ENCODE results near the gene PACRG. TPM values are rescaled to one million over a fixed set of nuclear protein-coding genes. Genes with fewer than 3 reads are reported as not detected.

PACRG gene
- total RNA-seq, 4 donors from 2014 or later = 1.5 to 10.4 (median 2.1) TPM

DNA sequence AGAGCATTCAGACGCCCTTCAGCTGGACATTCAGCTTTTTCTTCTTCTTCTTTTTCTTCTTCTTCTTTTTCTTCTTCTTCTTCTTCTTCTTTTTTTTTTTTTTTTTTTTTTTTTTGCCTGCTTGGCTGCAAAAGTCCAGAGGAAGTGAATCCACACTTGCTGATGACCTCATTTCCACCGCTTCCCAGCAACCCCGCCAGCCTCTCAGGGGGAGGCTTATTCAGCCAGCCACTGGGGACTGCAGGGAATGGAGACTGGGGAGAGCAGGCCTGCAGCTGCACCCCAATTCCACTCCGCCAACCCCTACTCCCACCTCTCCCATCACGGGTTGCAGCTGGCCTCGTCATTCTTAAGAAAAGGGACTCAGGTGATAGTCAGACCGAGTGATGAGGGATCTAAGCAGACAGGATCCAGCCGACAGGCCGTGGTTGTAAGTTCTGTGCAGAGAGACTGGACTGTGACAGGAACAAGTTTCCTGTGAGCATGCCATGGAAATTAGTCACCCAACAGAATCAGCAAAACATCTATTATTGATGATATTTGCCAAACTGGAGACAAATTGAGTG is 627.7 kb downstream of the PACRG start:
- H3K4me1 ChIP-seq = peaks cover 0 to 63% (median 22%) of the 10 kb centered on the region in 4 donors
- DNase-seq (ENCODE audit: low spot score in 2 of 2) = peak in 1 of 2 donors; percentile 27
- no peaks in the 10 kb centered on the region for H3K9me3 ChIP-seq
- H3K27ac ChIP-seq = peak overlapping the region; percentile 65 to 92 (median 80)
- no peaks in the 10 kb centered on the region for H3K36me3 ChIP-seq
- WGBS, 2 donors = 5 to 30% methylated on average over 9 of the region's 9 CpGs
- no peaks in the 10 kb centered on the region for H3K27me3 ChIP-seq
- H3K4me3 ChIP-seq = peak overlapping the region in 3 of 4 donors; percentile 6 to 27 (median 10)
- TF ChIP-seq EP300 (IDR thresholded peaks at IDR 0.05) (peak in 1 of 2 donors; percentile 40), POLR2A (IDR thresholded peaks at IDR 0.05) (peak in 1 of 2 donors; percentile 4)
- TF ChIP-seq, protein P1, sequence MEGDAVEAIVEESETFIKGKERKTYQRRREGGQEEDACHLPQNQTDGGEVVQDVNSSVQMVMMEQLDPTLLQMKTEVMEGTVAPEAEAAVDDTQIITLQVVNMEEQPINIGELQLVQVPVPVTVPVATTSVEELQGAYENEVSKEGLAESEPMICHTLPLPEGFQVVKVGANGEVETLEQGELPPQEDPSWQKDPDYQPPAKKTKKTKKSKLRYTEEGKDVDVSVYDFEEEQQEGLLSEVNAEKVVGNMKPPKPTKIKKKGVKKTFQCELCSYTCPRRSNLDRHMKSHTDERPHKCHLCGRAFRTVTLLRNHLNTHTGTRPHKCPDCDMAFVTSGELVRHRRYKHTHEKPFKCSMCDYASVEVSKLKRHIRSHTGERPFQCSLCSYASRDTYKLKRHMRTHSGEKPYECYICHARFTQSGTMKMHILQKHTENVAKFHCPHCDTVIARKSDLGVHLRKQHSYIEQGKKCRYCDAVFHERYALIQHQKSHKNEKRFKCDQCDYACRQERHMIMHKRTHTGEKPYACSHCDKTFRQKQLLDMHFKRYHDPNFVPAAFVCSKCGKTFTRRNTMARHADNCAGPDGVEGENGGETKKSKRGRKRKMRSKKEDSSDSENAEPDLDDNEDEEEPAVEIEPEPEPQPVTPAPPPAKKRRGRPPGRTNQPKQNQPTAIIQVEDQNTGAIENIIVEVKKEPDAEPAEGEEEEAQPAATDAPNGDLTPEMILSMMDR (IDR thresholded peaks at IDR 0.05) = no peak

DNA sequence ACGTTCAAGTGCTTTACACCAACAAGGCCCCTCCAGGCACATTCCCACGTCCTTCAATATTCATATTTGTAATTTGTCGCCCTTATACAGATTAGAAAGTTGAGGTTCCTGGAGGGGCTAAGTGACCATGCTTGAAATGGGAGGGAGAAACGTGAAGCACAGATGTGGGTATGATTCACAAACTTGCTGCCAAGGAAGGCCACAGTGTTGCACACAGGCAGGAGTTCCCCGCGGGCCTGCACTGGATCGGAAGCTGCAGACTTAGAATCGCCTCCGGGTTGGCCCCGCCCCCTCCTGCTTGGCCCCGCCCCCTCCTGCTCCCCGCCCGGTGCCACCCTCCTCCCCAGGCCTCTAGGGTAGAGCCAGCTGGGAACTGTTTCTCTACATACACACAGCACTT is 628.5 kb downstream of the PACRG start:
- H3K27ac ChIP-seq = peak overlapping the region; percentile 13 to 92 (median 80)
- no peak overlapping the region for H3K4me3 ChIP-seq
- 17 to 33% methylated on average over 11 to 13 of the region's 13 CpGs for WGBS, 2 donors
- no peaks in the 10 kb centered on the region for H3K27me3 ChIP-seq
- no peaks in the 10 kb centered on the region for H3K36me3 ChIP-seq
- TF ChIP-seq, protein P1 (IDR thresholded peaks at IDR 0.05) = no peak
- TF ChIP-seq POLR2A (IDR thresholded peaks at IDR 0.05) (peak in 1 of 2 donors; percentile 44), EP300 (IDR thresholded peaks at IDR 0.05) (peak in 1 of 2 donors; percentile 70)
- H3K9me3 ChIP-seq = no peaks in the 10 kb centered on the region
- peaks cover 0 to 55% (median 19%) of the 10 kb centered on the region in 4 donors for H3K4me1 ChIP-seq
- DNase-seq (ENCODE audit: low spot score in 2 of 2) = peak in 1 of 2 donors; percentile 47

DNA sequence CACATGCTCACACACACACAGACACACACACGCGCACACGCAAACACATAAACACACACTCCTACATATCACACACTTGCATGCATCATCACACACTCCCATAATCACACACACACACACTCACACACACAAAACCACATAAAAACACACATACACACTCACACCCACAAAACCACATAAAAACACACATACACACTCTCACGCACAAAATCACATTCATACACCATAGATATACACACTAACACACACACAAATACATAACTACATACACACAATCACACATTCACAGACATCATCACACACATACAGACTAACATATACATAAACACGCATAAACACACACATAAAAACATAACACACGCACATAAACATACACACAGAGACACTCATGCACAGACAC is 629.0 kb downstream of the PACRG start:
- 78 to 83% methylated on average over 6 of the region's 6 CpGs for WGBS, 2 donors
- TF ChIP-seq, protein P1 (IDR thresholded peaks at IDR 0.05) = no peak
- TF ChIP-seq POLR2A (IDR thresholded peaks at IDR 0.05) = no peak
- no peak for TF ChIP-seq EP300 (IDR thresholded peaks at IDR 0.05)
- peak overlapping the region; percentile 13 to 92 (median 80) for H3K27ac ChIP-seq

DNA sequence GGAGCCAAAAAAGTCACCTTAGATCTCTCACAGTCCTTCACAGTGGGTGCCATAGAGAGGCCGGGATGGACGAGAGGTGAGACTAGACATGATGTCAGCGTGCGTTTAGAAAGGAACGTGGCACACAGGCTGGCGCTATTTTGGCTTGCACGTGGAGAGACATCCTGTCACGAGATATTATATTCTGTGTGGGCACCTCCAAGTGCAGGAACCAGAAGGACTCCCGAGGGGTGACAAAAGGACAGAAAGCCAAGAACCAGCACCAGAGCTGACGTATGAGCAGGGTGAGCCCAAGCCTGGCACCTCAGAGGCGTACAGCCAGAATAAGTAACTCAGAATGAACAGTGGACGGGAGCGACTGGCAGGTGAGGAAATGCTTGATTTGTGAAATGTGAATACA is 636.9 kb downstream of the PACRG start:
- TF ChIP-seq, protein P1 (IDR thresholded peaks at IDR 0.05) = no peak
- TF ChIP-seq POLR2A (IDR thresholded peaks at IDR 0.05) (no peak), EP300 (IDR thresholded peaks at IDR 0.05) (no peak)
- 92 to 95% methylated on average over 13 of the region's 13 CpGs for WGBS, 2 donors
- H3K4me1 ChIP-seq = no peaks in the 10 kb centered on the region

More for the DNA sequence above, 629.0 kb downstream of the PACRG start:
- no peaks in the 10 kb centered on the region for H3K9me3 ChIP-seq
- no peak for DNase-seq (ENCODE audit: low spot score in 2 of 2)
- H3K4me3 ChIP-seq = no peak overlapping the region
- no peaks in the 10 kb centered on the region for H3K27me3 ChIP-seq
- H3K36me3 ChIP-seq = no peaks in the 10 kb centered on the region
- H3K4me1 ChIP-seq = peaks cover 0 to 50% (median 17%) of the 10 kb centered on the region in 4 donors

More for the DNA sequence above, 636.9 kb downstream of the PACRG start:
- H3K4me3 ChIP-seq = no peak overlapping the region
- H3K27me3 ChIP-seq = no peaks in the 10 kb centered on the region
- H3K9me3 ChIP-seq = no peaks in the 10 kb centered on the region
- no peaks in the 10 kb centered on the region for H3K36me3 ChIP-seq
- H3K27ac ChIP-seq = no peak overlapping the region
- no peak for DNase-seq (ENCODE audit: low spot score in 2 of 2)

Small RNAs within 50 kb of the gene (small RNA-seq; reads per million reads assigned to genes)
- gene AL031121.1 = not detected
- not detected for gene AL590286.1

Other genes with a start within 250 kb of the PACRG start
- gene PRKN, start 208 bp upstream of the PACRG start, total RNA-seq = 10 to 100 TPM in 1 of 4 donors, 1 to 10 TPM in 3; 5.5 to 17.9 (median 6.8) TPM